ENCODE measurements around the gene MCAT. TPM values are rescaled to one million over a fixed set of nuclear protein-coding genes. Genes with fewer than 3 reads are reported as not detected.

MCAT gene
- total RNA-seq, 1 donor from 2014 or later = 4.6 TPM

GRCh38 chr22:43088984-43089717, 54.0 kb downstream of the MCAT start, which contains the start of gene TTLL1:
TSS of gene TTLL1 (minus strand) at chr22:43089391. CDS start at chr22:43075586, 13,805 bp downstream.
- Histone ChIP-seq H3K4me3 (peak within 1 kb of the TSS; percentile 61 to 85), H3K9me3 (no peaks in the 10 kb centered on the region), H3K36me3 (no peaks in the 10 kb centered on the region), H3K27ac (no peak within 1 kb of the TSS), H3K4me1 (no peaks in the 10 kb centered on the region), H3K27me3 (no peaks in the 10 kb centered on the region)
- TF ChIP-seq, protein P1, sequence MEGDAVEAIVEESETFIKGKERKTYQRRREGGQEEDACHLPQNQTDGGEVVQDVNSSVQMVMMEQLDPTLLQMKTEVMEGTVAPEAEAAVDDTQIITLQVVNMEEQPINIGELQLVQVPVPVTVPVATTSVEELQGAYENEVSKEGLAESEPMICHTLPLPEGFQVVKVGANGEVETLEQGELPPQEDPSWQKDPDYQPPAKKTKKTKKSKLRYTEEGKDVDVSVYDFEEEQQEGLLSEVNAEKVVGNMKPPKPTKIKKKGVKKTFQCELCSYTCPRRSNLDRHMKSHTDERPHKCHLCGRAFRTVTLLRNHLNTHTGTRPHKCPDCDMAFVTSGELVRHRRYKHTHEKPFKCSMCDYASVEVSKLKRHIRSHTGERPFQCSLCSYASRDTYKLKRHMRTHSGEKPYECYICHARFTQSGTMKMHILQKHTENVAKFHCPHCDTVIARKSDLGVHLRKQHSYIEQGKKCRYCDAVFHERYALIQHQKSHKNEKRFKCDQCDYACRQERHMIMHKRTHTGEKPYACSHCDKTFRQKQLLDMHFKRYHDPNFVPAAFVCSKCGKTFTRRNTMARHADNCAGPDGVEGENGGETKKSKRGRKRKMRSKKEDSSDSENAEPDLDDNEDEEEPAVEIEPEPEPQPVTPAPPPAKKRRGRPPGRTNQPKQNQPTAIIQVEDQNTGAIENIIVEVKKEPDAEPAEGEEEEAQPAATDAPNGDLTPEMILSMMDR (IDR thresholded peaks at IDR 0.05) = no peak
- peak; percentile 36 to 91 for DNase-seq (ENCODE audit: low spot score in 2 of 2)
- intact Hi-C loops (cut with DNase I) = loop anchor here (10.0 kb wide), 1 partner anchor 434 kb away; no protein-coding TSS in a partner anchor

DNA sequence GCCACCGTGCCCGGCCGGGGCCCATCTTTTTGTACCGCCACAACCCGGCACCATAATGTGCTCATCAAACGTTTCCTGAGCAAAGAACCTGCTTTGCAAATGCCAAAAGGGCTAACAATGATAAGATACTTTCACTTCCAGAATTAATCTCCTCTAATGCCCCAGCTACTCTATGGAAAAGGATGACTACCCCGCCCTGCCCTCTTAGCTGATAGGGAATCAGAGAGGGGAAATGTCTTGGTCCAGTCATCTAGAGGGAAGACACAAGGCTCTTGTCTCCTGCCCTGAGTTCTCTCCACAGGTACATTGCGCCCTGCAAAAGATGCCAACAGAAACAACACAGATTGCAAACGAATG, 54.6 kb downstream of the MCAT start:
- H3K27me3 ChIP-seq = no peaks in the 10 kb centered on the region
- no peaks in the 10 kb centered on the region for H3K4me1 ChIP-seq
- H3K9me3 ChIP-seq = no peaks in the 10 kb centered on the region
- intact Hi-C loops (cut with DNase I) = loop anchor here (10.0 kb wide), 1 partner anchor 434 kb away; no protein-coding TSS in a partner anchor
- no peaks in the 10 kb centered on the region for H3K36me3 ChIP-seq
- peak overlapping the region; percentile 61 to 85 for H3K4me3 ChIP-seq
- TF ChIP-seq, protein P1 (IDR thresholded peaks at IDR 0.05) = no peak
- no peak for DNase-seq (ENCODE audit: low spot score in 2 of 2)
- H3K27ac ChIP-seq = no peak overlapping the region

DNA sequence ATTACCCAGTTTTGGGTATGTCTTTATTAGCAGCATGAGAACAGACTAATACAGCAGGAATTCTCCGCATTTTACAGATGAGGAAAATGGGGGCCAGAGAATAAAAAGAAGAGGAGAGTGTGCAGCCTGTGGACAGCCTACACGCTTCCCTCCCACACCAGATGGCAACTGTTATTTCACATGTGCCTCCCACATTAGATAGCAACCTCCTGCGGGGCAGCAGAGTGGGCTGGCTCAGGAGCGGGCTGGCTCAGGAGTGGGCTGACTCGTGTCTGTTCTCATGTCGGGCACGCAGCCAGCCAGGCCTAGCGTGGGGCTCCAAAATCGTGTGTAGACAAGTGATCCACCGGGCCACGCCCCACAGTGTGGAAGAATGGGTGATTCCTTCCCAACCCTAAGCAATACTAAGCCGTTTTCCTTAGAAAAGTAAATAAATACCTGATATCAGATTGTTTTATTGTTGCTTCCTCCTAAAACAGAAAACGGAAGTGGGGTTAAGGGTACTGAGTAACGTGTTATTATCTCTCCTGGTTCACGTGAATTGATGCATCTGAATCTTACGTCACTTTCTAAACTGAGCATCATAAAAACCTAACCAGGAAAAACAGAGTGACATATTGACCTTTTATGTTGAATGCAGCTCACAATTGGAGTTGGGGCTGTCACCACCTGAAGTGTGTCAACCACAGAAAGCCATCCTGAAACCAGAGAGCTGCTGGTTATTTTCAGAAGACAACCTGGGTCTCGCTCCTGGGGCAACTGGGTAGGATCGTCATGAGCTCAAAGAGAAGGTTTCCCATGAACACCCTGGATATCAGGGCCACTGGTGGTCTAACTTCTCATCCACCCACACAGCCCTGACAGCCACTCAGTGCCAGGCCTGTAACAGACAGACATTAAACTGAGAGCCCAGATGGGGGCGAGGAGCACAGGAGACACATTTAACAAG, 57.3 kb downstream of the MCAT start:
- no peaks in the 10 kb centered on the region for H3K4me1 ChIP-seq
- no peak for DNase-seq (ENCODE audit: low spot score in 2 of 2)
- no peak overlapping the region for H3K4me3 ChIP-seq
- no peaks in the 10 kb centered on the region for H3K27me3 ChIP-seq
- H3K36me3 ChIP-seq = no peaks in the 10 kb centered on the region
- TF ChIP-seq, protein P1 (IDR thresholded peaks at IDR 0.05) = no peak
- intact Hi-C loops (cut with DNase I) = loop anchor here (10.0 kb wide), 1 partner anchor 431 kb away; no protein-coding TSS in a partner anchor
- H3K9me3 ChIP-seq = no peaks in the 10 kb centered on the region
- no peak overlapping the region for H3K27ac ChIP-seq

Other genes starting within 250 kb of the MCAT start
- gene PACSIN2, start 128.2 kb downstream of the MCAT start, total RNA-seq = 95.5 TPM
- gene TTLL1, start 54.0 kb downstream of the MCAT start, total RNA-seq = 0.21 TPM
- gene BIK, start 32.6 kb downstream of the MCAT start, total RNA-seq = not detected
- gene TSPO, start 8.2 kb upstream of the MCAT start, total RNA-seq = 961 TPM
- gene TTLL12, start 43.7 kb upstream of the MCAT start, total RNA-seq = 10.6 TPM
- gene SCUBE1, start 200.0 kb upstream of the MCAT start, total RNA-seq = 2.9 TPM